Measurements from ENCODE around the gene PRKAB2.
"Not testable (repeated sequence)": the region's sequence is repeated elsewhere in the genome, so short reads cannot be mapped to it uniquely, and the experiment has no call there.

PRKAB2 gene

DNA sequence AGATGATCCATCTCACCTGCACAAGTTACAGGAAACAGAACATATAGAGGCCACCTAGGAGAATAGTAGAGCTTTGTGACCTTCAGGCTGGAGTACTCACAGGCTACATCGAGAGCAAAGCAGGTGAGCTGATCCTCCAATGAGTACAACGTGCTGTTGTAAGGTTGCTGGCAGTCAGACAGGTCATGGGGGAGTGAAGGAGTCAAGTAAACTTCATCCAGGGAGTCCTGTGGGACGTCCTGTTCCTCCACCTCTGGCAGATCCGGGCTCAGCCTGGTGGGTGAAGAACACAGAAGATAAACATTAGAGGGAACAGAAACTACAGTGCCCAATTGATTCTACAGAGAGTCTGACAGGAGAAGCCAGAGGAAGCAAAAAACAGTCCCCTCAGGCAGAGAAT, 62.5 kb downstream of the PRKAB2 start:
- DNase-seq (ENCODE audit: low read depth), result no peak

DNA sequence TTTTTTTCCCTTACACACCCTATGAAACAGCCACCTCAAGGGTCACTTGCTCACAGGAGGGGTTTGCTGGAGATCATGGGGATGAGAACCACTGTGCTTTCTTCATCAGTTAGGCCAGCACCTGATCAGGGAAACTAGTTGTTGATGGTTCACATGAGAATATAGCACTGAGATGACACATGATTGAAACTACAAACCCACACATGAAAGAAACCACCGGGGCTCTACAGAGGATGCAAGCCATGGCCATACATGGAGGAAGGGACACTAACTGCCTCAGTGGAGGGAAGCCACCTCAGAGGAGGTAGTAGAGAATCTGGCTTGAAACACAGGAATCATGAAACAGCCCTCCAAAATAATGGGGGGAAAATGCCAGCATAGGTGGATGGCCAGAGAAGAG, 63.2 kb downstream of the PRKAB2 start:
- DNase-seq (ENCODE audit: low read depth), result no peak

DNA sequence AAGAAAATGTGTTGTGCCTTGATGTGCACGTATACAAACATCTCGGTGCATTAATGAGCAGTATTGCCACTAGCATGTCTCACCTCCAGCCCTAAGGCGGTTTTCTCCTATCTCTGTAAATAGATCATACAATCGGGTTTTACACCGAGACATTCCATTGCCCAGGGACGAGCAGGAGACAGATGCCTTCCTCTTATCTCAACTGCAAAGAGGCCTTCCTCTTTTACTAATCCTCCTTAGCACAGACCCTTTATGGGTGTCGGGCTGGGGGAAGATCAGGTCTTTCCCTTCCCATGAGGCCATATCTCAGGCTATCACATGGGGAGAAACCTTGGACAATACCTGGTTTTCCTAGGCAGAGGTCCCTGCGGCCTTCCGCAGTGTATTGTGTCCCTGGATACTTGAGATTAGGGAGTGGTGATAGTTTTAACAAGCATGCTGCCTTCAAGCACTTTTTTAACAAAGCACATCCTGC, 65.8 kb downstream of the PRKAB2 start:
- DNase-seq (ENCODE audit: low read depth), result not testable (repeated sequence)

DNA sequence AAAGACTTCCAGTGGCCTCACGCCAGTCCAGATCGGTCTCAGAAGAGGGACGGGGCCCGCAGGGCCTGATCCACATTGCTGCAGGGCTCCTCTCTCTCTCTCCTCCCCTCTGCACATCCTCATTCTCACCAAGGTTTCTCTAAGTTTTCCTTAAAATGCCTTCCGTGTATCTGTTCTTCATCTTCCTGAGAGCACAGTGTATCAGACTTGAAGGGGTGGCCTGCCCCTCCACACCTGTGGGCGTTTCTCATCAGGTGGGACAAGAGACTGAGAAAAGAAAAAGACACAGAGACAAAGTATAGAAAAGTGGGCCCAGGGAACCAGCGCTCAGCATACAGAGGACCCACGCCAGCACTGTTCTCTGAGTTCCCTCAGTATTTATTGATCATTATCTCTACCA, 66.4 kb downstream of the PRKAB2 start:
- no peak for DNase-seq (ENCODE audit: low read depth)
